ENCODE data around the gene NRCAM. TPM values are rescaled to one million over a fixed set of nuclear protein-coding genes. Genes with fewer than 3 reads are reported as not detected.

The NRCAM gene
- total and polyA plus RNA-seq, 2 of the 8 experiments (the other 6 are each of a cell fraction or from before 2014, with no cell fraction given), result 2.7 to 3.8 TPM

DNA sequence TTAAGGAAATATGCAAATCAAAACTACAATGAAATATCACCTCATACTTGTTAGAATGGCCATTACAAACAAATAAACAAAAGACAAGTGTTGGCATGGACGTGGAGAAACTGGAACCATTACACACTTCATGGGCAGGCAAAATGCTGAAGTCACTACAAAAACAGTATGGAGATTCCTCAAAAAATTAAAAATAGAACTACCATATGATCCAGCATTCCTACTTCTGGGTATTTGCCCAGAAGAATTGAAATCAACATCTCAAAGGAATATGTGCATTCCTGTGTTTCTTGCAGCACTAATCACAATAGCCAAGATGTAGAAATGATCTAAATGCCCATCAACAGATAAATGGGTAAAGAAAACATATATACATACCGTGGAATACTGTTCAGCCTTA is 83.6 kb downstream of the NRCAM start:
- no peak overlapping the region for H2BK20ac ChIP-seq (ENCODE audit: low read length)
- no peaks in the 10 kb centered on the region for H4K20me1 ChIP-seq (replicated peaks in 1 of 2; ENCODE audit: control insufficient read depth in 1 of 2, insufficient read depth in 2 of 2, low read length in 2 of 2)
- no peaks in the 10 kb centered on the region for H3K36me3 ChIP-seq (ENCODE audit: control insufficient read depth in 2 of 4, insufficient read depth in 4 of 4, low read length in 3 of 4)
- no peak overlapping the region for H4K91ac ChIP-seq (replicated peaks; ENCODE audit: insufficient read length, low read length)
- H3K4me3 ChIP-seq (ENCODE audit: extremely low read depth in 1 of 4, insufficient read depth in 2 of 4, low read depth in 3 of 4, low read length in 4 of 4), result no peak overlapping the region
- H3K23ac ChIP-seq (ENCODE audit: insufficient read length), result no peak overlapping the region
- H3K4ac ChIP-seq (replicated peaks; ENCODE audit: insufficient read length, low read depth, low read length), result no peak overlapping the region
- H3K27me3 ChIP-seq (replicated peaks in 1 of 4; ENCODE audit: control insufficient read depth in 3 of 4, extremely low read depth in 1 of 4, insufficient read depth in 3 of 4, low read length in 3 of 4), result no peaks in the 10 kb centered on the region
- no peaks in the 10 kb centered on the region for H3K4me1 ChIP-seq (replicated peaks in 1 of 4; ENCODE audit: control insufficient read depth in 3 of 4, insufficient read depth in 4 of 4, low read length in 3 of 4)
- no peak overlapping the region for H3K4me2 ChIP-seq (ENCODE audit: insufficient read depth in 1 of 2, low read depth in 2 of 2, low read length in 2 of 2)
- 84% methylated on average over 2 of the region's 2 CpGs; no CpG with 5 or more reads in 1 of the 2 experiments for WGBS, 2 experiments (ENCODE audit: extremely low coverage in 1 of 2, insufficient coverage in 1 of 2, insufficient read length in 1 of 2, insufficient replicate concordance in 2 of 2, low coverage in 1 of 2, low lambda C conversion rate in 2 of 2, missing lambda C conversion rate in 1 of 2)
- H3K79me2 ChIP-seq (ENCODE audit: control insufficient read depth in 1 of 2, insufficient read depth in 2 of 2, low read length in 2 of 2), result no peaks in the 10 kb centered on the region
- DNase-seq (ENCODE audit: low read depth in 1 of 2, low spot score in 2 of 2) (no peak), FAIRE-seq (no peak)
- H2BK5ac ChIP-seq (ENCODE audit: low read depth, low read length), result no peak overlapping the region
- no peak overlapping the region for H2AFZ ChIP-seq (ENCODE audit: low read length)
- H2AK5ac ChIP-seq (ENCODE audit: low read depth, low read length), result no peak overlapping the region
- no peaks in the 10 kb centered on the region for H3K79me1 ChIP-seq (ENCODE audit: low read depth, low read length)
- H3K56ac ChIP-seq (replicated peaks; ENCODE audit: insufficient read length, low read depth, low read length), result no peak overlapping the region
- no peak overlapping the region for H3K18ac ChIP-seq (ENCODE audit: extremely low read depth, low read length)
- no peak overlapping the region for H4K5ac ChIP-seq (ENCODE audit: insufficient read length, low read depth, low read length)
- no peaks in the 10 kb centered on the region for H3K9me3 ChIP-seq (ENCODE audit: insufficient read depth in 2 of 2, low read depth in 1 of 2, low read length in 1 of 2)
- no peak overlapping the region for H2BK12ac ChIP-seq (ENCODE audit: low read depth, low read length)
- CTCF ChIA-PET (ENCODE audit: partially characterized antibody), result no interaction called here
- H3K9ac ChIP-seq (replicated peaks in 1 of 4; ENCODE audit: extremely low read depth in 1 of 4, low read depth in 3 of 4, low read length in 3 of 4), result no peak overlapping the region
- H4K8ac ChIP-seq (ENCODE audit: extremely low read depth, insufficient read depth, low read length), result no peak overlapping the region
- H2BK120ac ChIP-seq (replicated peaks; ENCODE audit: low read depth, low read length), result no peak overlapping the region
- H2BK15ac ChIP-seq (ENCODE audit: low read length), result no peak overlapping the region
- H3K23me2 ChIP-seq (ENCODE audit: low read depth, low read length), result no peaks in the 10 kb centered on the region
- H3K14ac ChIP-seq (ENCODE audit: insufficient read length), result no peak overlapping the region
- POLR2A ChIA-PET (ENCODE audit: partially characterized antibody), result no interaction called here
- no peak overlapping the region for H3K27ac ChIP-seq (ENCODE audit: low read depth, low read length)
- TF ChIP-seq, protein P1, sequence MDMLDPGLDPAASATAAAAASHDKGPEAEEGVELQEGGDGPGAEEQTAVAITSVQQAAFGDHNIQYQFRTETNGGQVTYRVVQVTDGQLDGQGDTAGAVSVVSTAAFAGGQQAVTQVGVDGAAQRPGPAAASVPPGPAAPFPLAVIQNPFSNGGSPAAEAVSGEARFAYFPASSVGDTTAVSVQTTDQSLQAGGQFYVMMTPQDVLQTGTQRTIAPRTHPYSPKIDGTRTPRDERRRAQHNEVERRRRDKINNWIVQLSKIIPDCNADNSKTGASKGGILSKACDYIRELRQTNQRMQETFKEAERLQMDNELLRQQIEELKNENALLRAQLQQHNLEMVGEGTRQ (IDR thresholded peaks at IDR 0.05; ENCODE audit: low read length), result no peak
- no peak for TF ChIP-seq JUN (IDR thresholded peaks at IDR 0.05; ENCODE audit: low read depth, low read length)
- TF ChIP-seq TCF12 (IDR thresholded peaks at IDR 0.05; ENCODE audit: low read depth, low read length), result no peak
- no peak for TF ChIP-seq TAF1 (IDR thresholded peaks at IDR 0.05; ENCODE audit: low read depth, low read length)
- TF ChIP-seq, protein P2, sequence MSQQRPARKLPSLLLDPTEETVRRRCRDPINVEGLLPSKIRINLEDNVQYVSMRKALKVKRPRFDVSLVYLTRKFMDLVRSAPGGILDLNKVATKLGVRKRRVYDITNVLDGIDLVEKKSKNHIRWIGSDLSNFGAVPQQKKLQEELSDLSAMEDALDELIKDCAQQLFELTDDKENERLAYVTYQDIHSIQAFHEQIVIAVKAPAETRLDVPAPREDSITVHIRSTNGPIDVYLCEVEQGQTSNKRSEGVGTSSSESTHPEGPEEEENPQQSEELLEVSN (IDR thresholded peaks at IDR 0.05), result no peak
- TF ChIP-seq EGR1 (IDR thresholded peaks at IDR 0.05; ENCODE audit: borderline replicate concordance, low read depth, low read length), result no peak
- no peak for TF ChIP-seq SAP30 (IDR thresholded peaks at IDR 0.05; ENCODE audit: insufficient read depth, insufficient replicate concordance, low read length)
- TF ChIP-seq TAF7 (optimal IDR thresholded peaks at IDR 0.05; ENCODE audit: borderline replicate concordance, low read depth, low read length), result no peak
- TF ChIP-seq CHD2 (IDR thresholded peaks at IDR 0.05; ENCODE audit: low read length), result no peak

Data from H1 (cell line).